Endothelial cell (in vitro differentiated cells): ENCODE results near the gene EDEM1. TPM values are rescaled to one million over a fixed set of nuclear protein-coding genes. Genes with fewer than 3 reads are reported as not detected.

Source experiments
- DNase-seq: peaks from one replicate; pipeline ENCODE4 v3.0.0; 2021; ENCODE audit warnings: low spot score
- H3K27ac Mint-ChIP-seq: one replicate; pipeline ENCODE4 v1.8.0; 2021; ENCODE audit warnings: mixed read lengths, inconsistent platforms; ENCODE audit not compliant: unreplicated experiment
- H3K27me3 Mint-ChIP-seq: one replicate; pipeline ENCODE4 v1.8.0; 2021; ENCODE audit warnings: mild to moderate bottlenecking, moderate library complexity, mixed read lengths, inconsistent platforms; ENCODE audit not compliant: unreplicated experiment
- H3K36me3 Mint-ChIP-seq: one replicate; pipeline ENCODE4 v1.8.0; 2021; ENCODE audit warnings: mild to moderate bottlenecking, low read depth, mixed read lengths, inconsistent platforms; ENCODE audit not compliant: unreplicated experiment
- H3K4me1 Mint-ChIP-seq: one replicate; pipeline ENCODE4 v1.8.0; 2021; ENCODE audit warnings: mild to moderate bottlenecking, mixed read lengths, inconsistent platforms; ENCODE audit not compliant: unreplicated experiment
- H3K4me3 Mint-ChIP-seq: one replicate; pipeline ENCODE4 v1.8.0; 2021; ENCODE audit warnings: mild to moderate bottlenecking, mixed read lengths, inconsistent platforms; ENCODE audit not compliant: unreplicated experiment
- H3K9me3 Mint-ChIP-seq: one replicate; pipeline ENCODE4 v1.8.0; 2021; ENCODE audit warnings: mixed read lengths, inconsistent platforms; ENCODE audit not compliant: unreplicated experiment
- CTCF ChIP-seq: fragments of 200-600 bp; sonication (generic); IDR thresholded peaks from one replicate; pipeline ENCODE4 v1.5.0; 2021; ENCODE audit warnings: antibody characterized with exemption; ENCODE audit not compliant: unreplicated experiment
- total RNA-seq: library from RNA; stranded (reverse); fragmentation: NEBNext Ultra II Directional; extraction: Animal tissue kit (Norgen Biotek cat#: 25700); gene quantifications from one replicate; pipeline ENCODE4 v1.2.1, GENCODE V29; 2021; ENCODE audit not compliant: unreplicated experiment

The EDEM1 gene
- total RNA-seq, 1 donor from 2014 or later: 18.2 TPM

GRCh38 chr3:5151586-5151985, 35.9 kb upstream of the EDEM1 start:
- no peak for TF ChIP-seq CTCF
- no peaks in the 10 kb centered on the region for H3K4me1 Mint-ChIP-seq
- H3K36me3 Mint-ChIP-seq: peaks cover 10% of the 10 kb centered on the region
- H3K27ac Mint-ChIP-seq: no peak overlapping the region
- DNase-seq: no peak
- no peak overlapping the region for H3K4me3 Mint-ChIP-seq
- no peaks in the 10 kb centered on the region for H3K9me3 Mint-ChIP-seq
- no peaks in the 10 kb centered on the region for H3K27me3 Mint-ChIP-seq

- Mint-ChIP-seq H3K4me1 (no peaks in the 10 kb centered on the region), H3K9me3 (no peaks in the 10 kb centered on the region), H3K4me3 (no peak overlapping the region), H3K27ac (no peak overlapping the region), H3K27me3 (no peaks in the 10 kb centered on the region), H3K36me3 (no peaks in the 10 kb centered on the region)
- DNase-seq: no peak
- TF ChIP-seq CTCF: no peak
These were observed 34.4 kb upstream of the EDEM1 start for GRCh38 chr3:5153074-5153473.

GRCh38 chr3:5155241-5155640, 32.3 kb upstream of the EDEM1 start:
- Mint-ChIP-seq H3K4me1 (peaks cover under 1% of the 10 kb centered on the region), H3K9me3 (no peaks in the 10 kb centered on the region), H3K36me3 (no peaks in the 10 kb centered on the region), H3K4me3 (no peak overlapping the region), H3K27me3 (no peaks in the 10 kb centered on the region), H3K27ac (no peak overlapping the region)
- TF ChIP-seq CTCF: no peak
- DNase-seq: no peak

GRCh38 chr3:5160321-5160720, 27.2 kb upstream of the EDEM1 start:
- Mint-ChIP-seq H3K27me3 (no peaks in the 10 kb centered on the region), H3K4me3 (no peak overlapping the region), H3K36me3 (no peaks in the 10 kb centered on the region), H3K27ac (no peak overlapping the region), H3K9me3 (no peaks in the 10 kb centered on the region), H3K4me1 (peaks cover 10% of the 10 kb centered on the region)
- no peak for DNase-seq
- TF ChIP-seq CTCF: no peak

- H3K36me3 Mint-ChIP-seq: no peaks in the 10 kb centered on the region
- H3K4me3 Mint-ChIP-seq: no peak overlapping the region
- H3K27ac Mint-ChIP-seq: no peak overlapping the region
- TF ChIP-seq CTCF: no peak
- H3K4me1 Mint-ChIP-seq: peaks cover 10% of the 10 kb centered on the region
- no peak for DNase-seq
- no peaks in the 10 kb centered on the region for H3K9me3 Mint-ChIP-seq
- no peaks in the 10 kb centered on the region for H3K27me3 Mint-ChIP-seq
These were observed 26.3 kb upstream of the EDEM1 start for GRCh38 chr3:5160940-5161858.
